Heart right ventricle (tissue), 16 donors: ENCODE results near the gene NUP98. TPM values are rescaled to one million over a fixed set of nuclear protein-coding genes. Genes with fewer than 3 reads are reported as not detected.

Experiments used
- ATAC-seq, 8 donors: fragments of 200-7000 bp; cut with Tn5 transposase; one replicate each; pipeline ENCODE4 v1.9.1; 2020; ENCODE audit warnings: mild to moderate bottlenecking in 8 of 8, moderate library complexity in 8 of 8, moderate number of reproducible peaks in 1 of 8
- DNase-seq, 2 donors: peaks; one replicate each; pipeline ENCODE4 v3.0.0-alpha.2; 2020
- H3K27ac ChIP-seq, 10 donors: fragments of 200-600 bp; sonication (generic) in 2 of 10; one replicate each; pipeline versions ENCODE4 v1.5.0 to v1.8.0; 2020 to 2022; ENCODE audit warnings: mild to moderate bottlenecking in 3 of 10
- H3K27me3 ChIP-seq, 7 donors: fragments of 200-600 bp; one replicate each; pipeline ENCODE4 v1.8.0; 2021 to 2022; ENCODE audit warnings: mild to moderate bottlenecking in 2 of 7
- H3K36me3 ChIP-seq, 9 donors: fragments of 200-600 bp; sonication (generic) in 1 of 9; one replicate each; pipeline versions ENCODE4 v1.5.0 to v1.8.0; 2020 to 2022; ENCODE audit warnings: mild to moderate bottlenecking in 2 of 9
- H3K4me1 ChIP-seq, 9 donors: fragments of 200-600 bp; sonication (generic) in 1 of 9; one replicate each; pipeline versions ENCODE4 v1.5.0 to v1.8.0; 2020 to 2022; ENCODE audit warnings: mild to moderate bottlenecking in 4 of 9
- H3K4me3 ChIP-seq, 10 donors: fragments of 200-600 bp; sonication (generic) in 2 of 10; one replicate each; pipeline versions ENCODE4 v1.5.0 to v1.8.0; 2020 to 2022; ENCODE audit warnings: mild to moderate bottlenecking in 7 of 10, moderate library complexity in 2 of 10
- H3K9me3 ChIP-seq, 11 donors: fragments of 200-600 bp in 10 of 11; sonication (generic) in 2 of 11; one replicate each; pipeline versions ENCODE4 v1.5.0 to v1.8.0; 2013 to 2022; ENCODE audit warnings: mild to moderate bottlenecking in 2 of 11, control low read depth in 1 of 11, moderate library complexity in 1 of 11
- WGBS, 2 donors: extraction: QIAGEN DNeasy Blood & Tissue Kit; methylation state at CpG; one replicate each; pipeline ENCODE4 v1.1.7; 2013; ENCODE audit warnings: inconsistent platforms in 1 of 2; 5-methylcytosine and 5-hydroxymethylcytosine counted together
- intact Hi-C, 10 donors: fragments of 100-400 bp; cut with DNase I; formaldehyde crosslinking; loops; one replicate each; pipeline versions ENCODE4 v1.11.1 to v1.14.2; 2022
- polyA plus RNA-seq, 2 donors: library from polyadenylated mRNA; stranded (reverse); fragments of 200-250 nt; gene quantifications; one replicate each; pipeline ENCODE4 v1.2.3, GENCODE V29; 2013
- total RNA-seq, 10 donors: library from RNA; stranded (reverse); fragmentation: NEBNext Ultra II Directional in 3 of 10; extraction: Animal tissue kit (Norgen Biotek cat#: 25700) in 3 of 10; gene quantifications; one replicate each; pipeline versions ENCODE4 v1.2.1 to v1.2.4, GENCODE V29; 2021 to 2023
- TF ChIP-seq, protein P1 (sequence below), 9 donors: fragments of 200-600 bp; sonication (generic) in 2 of 9; IDR thresholded peaks; one replicate each; pipeline versions ENCODE4 v1.5.0 to v1.8.0; 2021 to 2022; ENCODE audit warnings: antibody characterized with exemption in 9 of 9, mild to moderate bottlenecking in 5 of 9, moderate library complexity in 1 of 9
- donor health status: Arrhythmogenic right ventricular cardiomyopathy.
- donor health status: ischemic (EF 13 %, LVEDD 7.1; RV severe dilation, severe dysfunction).
- donor health status: healthy with polysubstance abuse.
- donor health status: DM: no; HTN: yes; CAD: no.
- donor health status: DM: no; HTN: no; CAD: no.
- donor health status: ischemic (EF 25% LVEDD 6.9; RV normal size, moderate dysfunction).
- donor health status: ischemic (EF 25% LVEDD 5.7; RV mildly dilated, moderate dysfunction).
- donor health status: healthy.
- donor health status: DM: yes; HTN: yes; CAD: no.
- donor health status: Ischemic cardiomyopathy.
- donor health status: ischemic (EF 35%, LVEDD 5.7; RV mildly dilated, moderate dysfunction).
- donor health status: nonischemic (EF 11% LVEDD 7.7; RV severe dilation, severe dysfunction).
- donor health status: DM: yes; HTN: yes; CAD: no.
- donor health status: PGD.
- donor health status: ischemic (EF 29% LVEDD 5.4; RV normal size, mild dysfunction).
- donor health status: nonischemic (EF 23%, LVEDD 6.1; RV moderate dilation, normal function).

NUP98 gene
- total and polyA plus RNA-seq, 12 donors, result 11.1 to 65.5 (median 46.0) TPM

DNA sequence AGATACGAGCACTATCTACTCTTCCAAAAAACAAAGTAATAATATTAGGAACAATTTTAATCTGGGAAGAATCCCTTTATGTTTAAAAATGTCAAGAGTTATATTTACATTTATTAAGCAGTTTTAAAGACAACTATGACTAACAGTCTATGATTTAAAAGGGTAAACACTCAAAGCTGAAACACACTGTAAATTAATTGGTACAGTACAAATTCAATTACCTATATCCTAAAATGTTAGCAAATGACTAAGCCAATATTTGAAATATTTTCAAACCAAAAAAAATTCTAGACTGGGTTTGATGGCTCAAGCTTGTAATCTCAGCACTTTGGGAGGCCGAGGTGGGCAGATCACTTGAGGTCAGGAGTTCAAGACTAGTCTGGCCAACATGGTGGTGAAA, 90.2 kb downstream of the NUP98 start:
- Histone ChIP-seq H3K27me3 (no peaks in the 10 kb centered on the region), H3K27ac (no peak overlapping the region), H3K9me3 (no peaks in the 10 kb centered on the region), H3K36me3 (peaks cover 0 to 99% (median 52%) of the 10 kb centered on the region in 9 donors), H3K4me3 (no peak overlapping the region), H3K4me1 (no peaks in the 10 kb centered on the region)
- TF ChIP-seq, protein P1, sequence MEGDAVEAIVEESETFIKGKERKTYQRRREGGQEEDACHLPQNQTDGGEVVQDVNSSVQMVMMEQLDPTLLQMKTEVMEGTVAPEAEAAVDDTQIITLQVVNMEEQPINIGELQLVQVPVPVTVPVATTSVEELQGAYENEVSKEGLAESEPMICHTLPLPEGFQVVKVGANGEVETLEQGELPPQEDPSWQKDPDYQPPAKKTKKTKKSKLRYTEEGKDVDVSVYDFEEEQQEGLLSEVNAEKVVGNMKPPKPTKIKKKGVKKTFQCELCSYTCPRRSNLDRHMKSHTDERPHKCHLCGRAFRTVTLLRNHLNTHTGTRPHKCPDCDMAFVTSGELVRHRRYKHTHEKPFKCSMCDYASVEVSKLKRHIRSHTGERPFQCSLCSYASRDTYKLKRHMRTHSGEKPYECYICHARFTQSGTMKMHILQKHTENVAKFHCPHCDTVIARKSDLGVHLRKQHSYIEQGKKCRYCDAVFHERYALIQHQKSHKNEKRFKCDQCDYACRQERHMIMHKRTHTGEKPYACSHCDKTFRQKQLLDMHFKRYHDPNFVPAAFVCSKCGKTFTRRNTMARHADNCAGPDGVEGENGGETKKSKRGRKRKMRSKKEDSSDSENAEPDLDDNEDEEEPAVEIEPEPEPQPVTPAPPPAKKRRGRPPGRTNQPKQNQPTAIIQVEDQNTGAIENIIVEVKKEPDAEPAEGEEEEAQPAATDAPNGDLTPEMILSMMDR (IDR thresholded peaks at IDR 0.05), result no peak
- DNase-seq (no peak), ATAC-seq (no peak)
- WGBS, 2 donors, result 93% methylated on average over 2 of the region's 2 CpGs
- intact Hi-C loops, result no loop called here

DNA sequence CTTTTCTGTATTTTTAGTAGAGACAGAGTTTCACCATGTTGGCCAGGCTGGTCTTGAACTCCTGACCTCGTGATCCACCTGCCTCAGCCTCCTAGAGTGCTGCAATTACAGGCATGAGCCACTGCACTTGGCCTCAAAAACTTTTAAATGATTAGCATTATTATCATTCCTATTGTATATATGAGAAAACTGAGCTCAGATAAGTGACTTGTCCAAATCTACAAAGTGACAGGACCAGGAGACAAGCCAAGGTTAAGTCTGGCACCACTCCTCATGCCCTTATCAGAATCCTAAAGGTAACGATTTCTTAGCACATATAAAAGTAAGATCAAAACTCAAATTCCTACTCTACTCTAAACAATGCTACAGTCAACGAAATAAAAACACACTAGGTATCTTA, 94.0 kb downstream of the NUP98 start:
- ATAC-seq (no peak), DNase-seq (no peak)
- H3K9me3 ChIP-seq, result no peaks in the 10 kb centered on the region
- TF ChIP-seq, protein P1 (IDR thresholded peaks at IDR 0.05), result no peak
- 77 to 80% methylated on average over 3 of the region's 3 CpGs for WGBS, 2 donors
- peaks cover 0 to 99% (median 45%) of the 10 kb centered on the region in 9 donors for H3K36me3 ChIP-seq
- no peaks in the 10 kb centered on the region for H3K27me3 ChIP-seq
- intact Hi-C loops, result no loop called here
- no peak overlapping the region for H3K27ac ChIP-seq
- H3K4me3 ChIP-seq, result no peak overlapping the region
- H3K4me1 ChIP-seq, result peaks cover 0 to 11% (median 0%) of the 10 kb centered on the region in 9 donors

DNA sequence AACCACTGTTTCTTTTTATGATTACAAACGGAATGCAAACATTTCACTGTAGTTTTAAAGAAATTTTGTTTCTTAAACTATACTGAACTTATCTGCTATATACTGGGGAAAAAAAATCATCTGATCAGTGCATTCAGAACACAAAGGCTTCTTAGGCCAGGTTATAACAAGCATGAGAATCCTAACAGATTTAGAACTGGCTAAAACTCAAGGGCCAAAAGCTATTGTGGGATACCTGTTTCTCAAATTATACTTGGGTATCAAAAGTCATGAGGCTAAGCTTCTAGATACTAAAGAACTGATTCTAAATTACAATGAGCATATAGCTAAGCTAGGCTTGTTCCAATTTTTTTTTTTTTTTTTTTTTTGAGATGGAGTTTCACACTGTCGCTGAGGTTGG, 96.4 kb downstream of the NUP98 start:
- intact Hi-C loops, result no loop called here
- peaks cover 0 to 99% (median 63%) of the 10 kb centered on the region in 9 donors for H3K36me3 ChIP-seq
- DNase-seq, result no peak
- ATAC-seq, result no peak
- 94 to 96% methylated on average over 2 of the region's 2 CpGs for WGBS, 2 donors
- H3K4me1 ChIP-seq, result peaks cover 0 to 11% (median 0%) of the 10 kb centered on the region in 9 donors
- H3K4me3 ChIP-seq, result no peak overlapping the region
- H3K9me3 ChIP-seq, result no peaks in the 10 kb centered on the region
- TF ChIP-seq, protein P1 (IDR thresholded peaks at IDR 0.05), result no peak
- no peaks in the 10 kb centered on the region for H3K27me3 ChIP-seq
- H3K27ac ChIP-seq, result peak overlapping the region in 1 of 10 donors; percentile 11

DNA sequence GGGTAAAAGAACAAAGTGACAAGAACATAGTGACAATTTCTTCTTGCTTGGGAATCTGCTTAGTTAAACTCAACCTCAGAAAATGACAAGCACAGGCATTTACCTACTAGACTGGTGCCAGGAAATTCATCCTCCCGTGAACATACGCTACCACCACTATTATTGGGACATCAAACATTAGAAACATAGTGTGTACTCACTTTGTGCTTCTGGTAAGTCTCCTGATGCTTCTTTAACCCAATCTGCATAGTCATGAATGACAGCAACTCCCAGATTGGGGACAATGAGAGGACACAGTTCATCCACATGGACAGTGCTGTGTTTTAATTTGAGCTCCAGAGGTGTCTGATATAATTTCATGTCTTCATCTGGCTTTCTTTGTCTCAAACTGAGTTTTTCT, 96.9 kb downstream of the NUP98 start:
- no peaks in the 10 kb centered on the region for H3K27me3 ChIP-seq
- no peak overlapping the region for H3K4me3 ChIP-seq
- peaks cover 0 to 11% (median 0%) of the 10 kb centered on the region in 9 donors for H3K4me1 ChIP-seq
- H3K9me3 ChIP-seq, result no peaks in the 10 kb centered on the region
- intact Hi-C loops, result no loop called here
- 93 to 97% methylated on average over 2 of the region's 2 CpGs for WGBS, 2 donors
- DNase-seq (no peak), ATAC-seq (no peak)
- H3K27ac ChIP-seq, result peak overlapping the region in 1 of 10 donors; percentile 11
- TF ChIP-seq, protein P1 (IDR thresholded peaks at IDR 0.05), result no peak
- H3K36me3 ChIP-seq, result peaks cover 0 to 99% (median 63%) of the 10 kb centered on the region in 9 donors
